GM12874 (cell line): Measurements from ENCODE around the gene ANK2.

Experiments
- CTCF ChIP-seq: IDR thresholded peaks from 2 replicates; pipeline ENCODE4 v1.5.1; 2011; ENCODE audit warnings: low read depth, mild to moderate bottlenecking, control low read depth, low read length, moderate library complexity; ENCODE audit not compliant: insufficient read depth

Gene ANK2

GRCh38 chr4:113328514-113328913, 279.1 kb downstream of the ANK2 start:
- peak; percentile 53; the same call in 1 of the 2 replicates for TF ChIP-seq CTCF

GRCh38 chr4:113330200-113330599, 280.7 kb downstream of the ANK2 start:
- no peak for TF ChIP-seq CTCF

DNA sequence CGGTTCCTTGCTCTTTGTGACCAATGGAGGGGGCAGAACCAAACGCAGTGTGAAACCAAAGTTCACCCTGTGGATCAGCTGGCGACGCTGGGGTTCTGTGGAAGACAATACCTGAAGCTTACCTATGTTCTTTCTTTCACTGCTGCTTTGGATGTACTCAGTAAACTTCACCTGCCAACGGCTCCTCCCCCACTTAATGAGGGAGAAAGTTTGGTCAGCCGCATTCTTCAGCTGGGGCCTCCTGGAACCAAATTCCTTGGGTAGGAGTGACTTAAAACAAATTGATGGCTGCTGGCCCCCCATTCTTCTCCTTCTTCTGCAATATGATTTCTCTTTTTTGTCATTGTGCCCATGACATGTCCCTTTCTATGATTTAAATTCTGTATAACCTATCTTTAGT, 282.4 kb downstream of the ANK2 start:
- no peak for TF ChIP-seq CTCF

DNA sequence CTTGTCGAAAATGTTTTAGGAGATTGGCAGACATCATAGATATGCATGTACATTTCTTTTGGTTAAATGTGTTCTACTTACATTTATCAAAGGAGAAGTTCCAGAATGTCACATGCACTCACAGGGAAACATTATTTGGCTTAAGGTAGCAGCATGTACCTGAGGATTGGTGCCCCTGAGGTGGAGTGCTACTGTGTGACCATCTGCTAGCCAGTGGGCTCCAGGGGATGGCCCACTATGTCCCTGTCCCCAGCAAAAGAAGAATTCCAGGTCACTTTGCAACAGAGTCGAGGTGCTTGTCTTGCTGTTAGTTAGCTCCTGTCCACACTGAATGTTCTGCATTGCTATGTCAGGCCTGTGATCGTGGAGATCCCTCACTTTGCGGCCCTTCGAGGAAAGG, 283.2 kb downstream of the ANK2 start:
- TF ChIP-seq CTCF, result no peak

- TF ChIP-seq CTCF, result no peak
These were observed 286.3 kb downstream of the ANK2 start for GRCh38 chr4:113335746-113336145.

GRCh38 chr4:113336556-113336955, 287.1 kb downstream of the ANK2 start:
- no peak for TF ChIP-seq CTCF

DNA sequence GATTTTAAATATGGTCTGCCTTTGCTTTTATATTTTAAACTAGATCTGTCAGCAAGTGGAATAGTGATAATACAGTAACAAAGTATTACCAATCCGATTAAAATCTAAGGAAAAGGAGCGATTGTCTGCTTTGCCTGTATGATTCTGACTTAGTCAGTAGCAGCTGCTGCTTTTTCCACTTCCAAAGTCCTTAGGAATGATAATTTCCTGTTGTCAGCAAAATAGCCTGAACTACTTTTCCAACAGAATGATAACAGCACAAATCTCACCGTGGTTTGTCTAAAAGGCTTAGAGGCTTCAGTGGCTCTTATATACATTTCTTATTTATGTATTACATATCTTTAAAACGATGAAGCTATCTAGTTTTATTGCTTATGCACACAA, 290.0 kb downstream of the ANK2 start:
- no peak for TF ChIP-seq CTCF

- TF ChIP-seq CTCF, result no peak
These were observed 294.6 kb downstream of the ANK2 start for GRCh38 chr4:113344100-113344499.
